Transverse colon (tissue), 4 donors: Measurements from ENCODE around the gene DUSP2. TPM values are rescaled to one million over a fixed set of nuclear protein-coding genes. Genes with fewer than 3 reads are reported as not detected.

ENCODE experiments used
- DNase-seq: peaks from one replicate; pipeline ENCODE4 v3.0.0-alpha.2; 2019
- H3K27ac ChIP-seq, 4 donors: fragments of 200-600 bp; sonication (generic); 2 replicates each; pipeline ENCODE4 v1.5.1; 2016 to 2018; ENCODE audit warnings: inconsistent platforms in 4 of 4
- H3K27me3 ChIP-seq: fragments of 200-600 bp; sonication (generic); 2 replicates; pipeline ENCODE4 v1.5.1; 2017; ENCODE audit warnings: inconsistent platforms
- H3K36me3 ChIP-seq, 4 donors: fragments of 200-600 bp; sonication (generic); 2 replicates each; pipeline ENCODE4 v1.5.1; 2017 to 2019; ENCODE audit warnings: inconsistent platforms in 4 of 4
- H3K4me1 ChIP-seq, 4 donors: fragments of 200-600 bp; sonication (generic); 2 replicates each; pipeline ENCODE4 v1.5.1; 2017 to 2020; ENCODE audit warnings: inconsistent platforms in 4 of 4
- H3K4me3 ChIP-seq, 4 donors: fragments of 200-600 bp; sonication (generic); 1 replicate in 1 of 4; 2 replicates in 3 of 4; pipeline versions ENCODE4 v1.5.1 to v1.6.1; 2017 to 2019; ENCODE audit warnings: inconsistent platforms in 4 of 4
- H3K9me3 ChIP-seq, 2 donors: fragments of 200-600 bp; sonication (generic); 2 replicates each; pipeline ENCODE4 v1.5.1; 2017 to 2019; ENCODE audit warnings: inconsistent platforms in 2 of 2
- CTCF ChIP-seq, 5 experiments: fragments of 200-600 bp in 3 of 5; fragments of 450-650 bp in 2 of 5; sonication (generic) in 3 of 5; IDR thresholded peaks; 1 replicate in 2 of 5; 2 replicates in 3 of 5; pipeline ENCODE4 v1.5.1; 2016 to 2017; ENCODE audit warnings: antibody characterized with exemption in 5 of 5, inconsistent platforms in 3 of 5, mild to moderate bottlenecking in 2 of 5, moderate library complexity in 1 of 5
- EP300 ChIP-seq: sonication (generic); formaldehyde crosslinking; IDR thresholded peaks from one replicate; pipeline ENCODE4 v1.6.1; 2017; ENCODE audit warnings: antibody characterized with exemption, low read depth
- POLR2A ChIP-seq: fragments of 450-650 bp; IDR thresholded peaks from one replicate; pipeline ENCODE4 v1.6.1; 2016; ENCODE audit warnings: antibody characterized with exemption, mild to moderate bottlenecking, moderate library complexity
- POLR2AphosphoS5 ChIP-seq, 3 donors: sonication (generic); formaldehyde crosslinking; IDR thresholded peaks; one replicate each; pipeline ENCODE4 v1.6.1; 2016; ENCODE audit warnings: antibody characterized with exemption in 3 of 3
- WGBS, 2 donors: methylation state at CpG; one replicate each; pipeline ENCODE4 v1.1.5; 2018; ENCODE audit warnings: low coverage in 1 of 2; 5-methylcytosine and 5-hydroxymethylcytosine counted together
- in situ Hi-C, 4 donors: fragments of 200-750 bp; cut with MboI; loops; one replicate each; pipeline versions ENCODE4 v1.15.0 to v1.15.1; 2017; ENCODE audit warnings: low sequenced_read_pairs in 3 of 4, low pct_ligation_motif_present in 1 of 4, low pct_unique_long_range_greater_than_20kb in 1 of 4
- intact Hi-C: fragments of 100-400 bp; cut with DNase I; formaldehyde crosslinking; loops from one replicate; pipeline ENCODE4 v1.15.1; 2023; ENCODE audit warnings: low total_unique reads
- total RNA-seq, 4 donors: library from RNA; depleted of rRNA; stranded (reverse); fragments of >200 nt; gene quantifications; one replicate each; pipeline ENCODE4 v1.1.0, GENCODE V29; 2016

The DUSP2 gene
- total RNA-seq, 4 donors from 2014 or later: 1.6 to 25.1 (median 9.1) TPM; not detected in 1

- Histone ChIP-seq H3K27ac (no peak overlapping the region), H3K9me3 (no peaks in the 10 kb centered on the region), H3K4me3 (no peak overlapping the region), H3K4me1 (no peaks in the 10 kb centered on the region), H3K27me3 (no peaks in the 10 kb centered on the region), H3K36me3 (no peaks in the 10 kb centered on the region)
- TF ChIP-seq CTCF (IDR thresholded peaks at IDR 0.05): no peak
- no peak for TF ChIP-seq POLR2A
- no peak for TF ChIP-seq EP300
- no peak for TF ChIP-seq POLR2AphosphoS5 (IDR thresholded peaks at IDR 0.05)
- intact Hi-C loops: no loop called here
- WGBS, 2 donors: 74 to 84% methylated on average over 3 to 10 of the region's 10 CpGs
- in situ Hi-C loops: no loop called here
- no peak for DNase-seq
Measured at GRCh38 chr2:96131152-96131812, 14.0 kb downstream of the DUSP2 start.

GRCh38 chr2:96130483-96130882 lies 14.8 kb downstream of the DUSP2 start:
- DNase-seq: no peak
- no peaks in the 10 kb centered on the region for H3K4me1 ChIP-seq
- H3K36me3 ChIP-seq: no peaks in the 10 kb centered on the region
- no peak overlapping the region for H3K4me3 ChIP-seq
- in situ Hi-C loops (no loop called here), intact Hi-C loops (no loop called here)
- WGBS, 2 donors: 92% methylated on average over 4 of the region's 4 CpGs; no CpG with 5 or more reads in 1 of the 2 donors
- TF ChIP-seq POLR2A (no peak), CTCF (IDR thresholded peaks at IDR 0.05) (no peak), EP300 (no peak), POLR2AphosphoS5 (IDR thresholded peaks at IDR 0.05) (no peak)
- H3K27ac ChIP-seq: no peak overlapping the region
- H3K9me3 ChIP-seq: no peaks in the 10 kb centered on the region
- no peaks in the 10 kb centered on the region for H3K27me3 ChIP-seq

GRCh38 chr2:96129528-96130120 lies 15.6 kb downstream of the DUSP2 start:
- 72 to 86% methylated on average over 5 to 16 of the region's 16 CpGs for WGBS, 2 donors
- in situ Hi-C loops: no loop called here
- intact Hi-C loops: no loop called here

GRCh38 chr2:96128456-96128855 lies 16.8 kb downstream of the DUSP2 start:
- Histone ChIP-seq H3K27ac (no peak overlapping the region), H3K27me3 (no peaks in the 10 kb centered on the region), H3K4me3 (no peak overlapping the region), H3K9me3 (no peaks in the 10 kb centered on the region), H3K36me3 (no peaks in the 10 kb centered on the region), H3K4me1 (no peaks in the 10 kb centered on the region)
- intact Hi-C loops (no loop called here), in situ Hi-C loops (no loop called here)
- WGBS, 2 donors: 85 to 86% methylated on average over 2 to 6 of the region's 6 CpGs
- DNase-seq: no peak
- no peak for TF ChIP-seq CTCF (IDR thresholded peaks at IDR 0.05)
- no peak for TF ChIP-seq EP300
- no peak for TF ChIP-seq POLR2A
- TF ChIP-seq POLR2AphosphoS5 (IDR thresholded peaks at IDR 0.05): no peak

More at GRCh38 chr2:96129528-96130120, 15.6 kb downstream of the DUSP2 start:
- no peak for DNase-seq
- H3K4me1 ChIP-seq: no peaks in the 10 kb centered on the region
- H3K27me3 ChIP-seq: no peaks in the 10 kb centered on the region
- H3K27ac ChIP-seq: no peak overlapping the region
- no peak overlapping the region for H3K4me3 ChIP-seq
- H3K9me3 ChIP-seq: no peaks in the 10 kb centered on the region
- no peaks in the 10 kb centered on the region for H3K36me3 ChIP-seq
- TF ChIP-seq CTCF (IDR thresholded peaks at IDR 0.05): no peak
- TF ChIP-seq EP300: no peak
- no peak for TF ChIP-seq POLR2AphosphoS5 (IDR thresholded peaks at IDR 0.05)
- TF ChIP-seq POLR2A: no peak
